ENCODE results near the gene SAMHD1.
"Not testable (repeated sequence)": the region's sequence is repeated elsewhere in the genome, so short reads cannot be mapped to it uniquely, and the experiment has no call there.

DNA sequence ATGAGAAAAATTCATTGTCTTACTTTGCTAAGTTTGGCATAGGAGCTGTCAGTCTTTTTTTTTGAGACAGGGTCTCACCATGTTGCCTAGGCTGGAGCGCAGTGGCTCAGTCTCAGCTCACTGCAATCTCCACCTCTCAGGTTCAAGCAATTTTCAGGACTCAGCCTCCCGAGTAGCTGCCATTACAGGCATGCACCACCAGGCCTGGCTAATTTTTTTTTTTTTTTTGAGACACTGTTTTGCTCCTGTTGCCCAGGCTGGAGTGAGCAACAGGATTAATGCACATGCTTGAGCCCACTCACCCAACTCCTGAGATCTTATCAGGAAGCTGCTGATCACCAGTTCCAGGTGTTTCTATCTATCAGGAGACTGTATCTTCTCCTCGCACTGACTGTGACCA, 15.5 kb upstream of the SAMHD1 start:
- TF ChIP-seq, protein P1, sequence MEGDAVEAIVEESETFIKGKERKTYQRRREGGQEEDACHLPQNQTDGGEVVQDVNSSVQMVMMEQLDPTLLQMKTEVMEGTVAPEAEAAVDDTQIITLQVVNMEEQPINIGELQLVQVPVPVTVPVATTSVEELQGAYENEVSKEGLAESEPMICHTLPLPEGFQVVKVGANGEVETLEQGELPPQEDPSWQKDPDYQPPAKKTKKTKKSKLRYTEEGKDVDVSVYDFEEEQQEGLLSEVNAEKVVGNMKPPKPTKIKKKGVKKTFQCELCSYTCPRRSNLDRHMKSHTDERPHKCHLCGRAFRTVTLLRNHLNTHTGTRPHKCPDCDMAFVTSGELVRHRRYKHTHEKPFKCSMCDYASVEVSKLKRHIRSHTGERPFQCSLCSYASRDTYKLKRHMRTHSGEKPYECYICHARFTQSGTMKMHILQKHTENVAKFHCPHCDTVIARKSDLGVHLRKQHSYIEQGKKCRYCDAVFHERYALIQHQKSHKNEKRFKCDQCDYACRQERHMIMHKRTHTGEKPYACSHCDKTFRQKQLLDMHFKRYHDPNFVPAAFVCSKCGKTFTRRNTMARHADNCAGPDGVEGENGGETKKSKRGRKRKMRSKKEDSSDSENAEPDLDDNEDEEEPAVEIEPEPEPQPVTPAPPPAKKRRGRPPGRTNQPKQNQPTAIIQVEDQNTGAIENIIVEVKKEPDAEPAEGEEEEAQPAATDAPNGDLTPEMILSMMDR (IDR thresholded peaks at IDR 0.05): not testable (repeated sequence)
- not testable (repeated sequence) for TF ChIP-seq POLR2A (IDR thresholded peaks at IDR 0.05; ENCODE audit: low read depth); POLR2AphosphoS5 (IDR thresholded peaks at IDR 0.05)

All from esophagus muscularis mucosa (tissue), 3 donors.